ENCODE data around the gene RNLS. TPM values are rescaled to one million over a fixed set of nuclear protein-coding genes. Genes with fewer than 3 reads are reported as not detected.

The RNLS gene
- total and polyA plus RNA-seq, 2 of the 8 experiments (the other 6 are each of a cell fraction or from before 2014, with no cell fraction given): 7.5 to 12.7 TPM

DNA sequence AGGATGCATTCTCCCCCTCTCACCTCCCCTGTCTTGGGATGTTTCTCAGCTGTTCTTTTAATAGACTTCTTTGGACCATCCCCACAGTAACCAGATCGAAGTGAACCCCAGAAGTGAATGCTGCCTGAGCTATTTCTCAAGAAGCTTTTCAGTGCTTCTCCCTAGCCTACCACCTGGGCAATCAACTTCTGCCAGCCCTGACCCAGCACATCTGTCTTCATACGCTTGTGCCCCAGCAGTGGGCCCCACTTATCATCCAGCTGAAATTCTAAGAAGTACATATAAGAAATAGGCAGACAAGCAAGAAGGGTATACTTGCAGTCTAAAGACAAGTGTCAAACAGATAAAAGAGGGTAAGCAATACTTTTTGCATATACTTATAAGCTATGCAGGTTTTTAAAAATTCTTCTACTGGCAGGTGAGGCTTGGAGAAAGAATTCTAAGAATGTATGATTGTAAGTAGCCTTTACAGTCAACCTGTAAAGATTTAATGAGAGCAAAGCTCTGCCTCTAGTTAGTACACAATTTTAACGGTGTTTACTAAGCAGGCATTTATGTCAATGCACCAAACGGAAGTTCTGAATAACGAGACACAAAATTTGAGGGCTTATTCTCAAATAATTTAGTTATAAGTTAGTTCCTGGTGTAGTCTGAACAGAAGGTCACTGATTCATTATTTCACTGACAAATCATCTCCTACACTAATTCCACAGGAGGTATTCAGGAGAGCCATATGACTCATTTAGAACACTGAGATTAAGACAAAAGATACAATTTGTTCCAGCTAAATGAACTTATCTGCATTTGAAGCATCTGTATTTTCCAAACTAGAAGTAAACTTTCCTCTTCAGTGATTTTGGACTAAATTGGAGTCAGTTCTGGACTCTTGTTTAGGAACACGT is 83.3 kb downstream of the RNLS start:
- POLR2A ChIA-PET (ENCODE audit: partially characterized antibody): no interaction called here
- no peak for FAIRE-seq
- H3K4ac ChIP-seq (replicated peaks; ENCODE audit: insufficient read length, low read depth, low read length): no peak overlapping the region
- no peaks in the 10 kb centered on the region for H3K9me3 ChIP-seq (ENCODE audit: insufficient read depth in 2 of 2, low read depth in 1 of 2, low read length in 1 of 2)
- H3K56ac ChIP-seq (replicated peaks; ENCODE audit: insufficient read length, low read depth, low read length): no peak overlapping the region
- H3K23ac ChIP-seq (ENCODE audit: insufficient read length): no peak overlapping the region
- H4K8ac ChIP-seq (ENCODE audit: extremely low read depth, insufficient read depth, low read length): no peak overlapping the region
- H3K79me2 ChIP-seq (ENCODE audit: control insufficient read depth in 1 of 2, insufficient read depth in 2 of 2, low read length in 2 of 2): no peaks in the 10 kb centered on the region
- no peak overlapping the region for H3K4me2 ChIP-seq (ENCODE audit: insufficient read depth in 1 of 2, low read depth in 2 of 2, low read length in 2 of 2)
- no peak overlapping the region for H2BK20ac ChIP-seq (ENCODE audit: low read length)
- no peaks in the 10 kb centered on the region for H3K36me3 ChIP-seq (ENCODE audit: control insufficient read depth in 2 of 4, insufficient read depth in 4 of 4, low read length in 3 of 4)
- CTCF ChIA-PET (ENCODE audit: partially characterized antibody): interaction anchor here (0.6 to 1.4 kb wide), 4 partner anchors 17 to 984 kb away, joined by 3 to 4 read pairs (median 3); no protein-coding TSS in a partner anchor
- H3K9ac ChIP-seq (replicated peaks in 1 of 4; ENCODE audit: extremely low read depth in 1 of 4, low read depth in 3 of 4, low read length in 3 of 4): no peak overlapping the region
- H3K4me1 ChIP-seq (replicated peaks in 1 of 4; ENCODE audit: control insufficient read depth in 3 of 4, insufficient read depth in 4 of 4, low read length in 3 of 4): peaks cover 0 to 7% (median 1%) of the 10 kb centered on the region in 4 experiments; a peak in 3 of 7 replicates
- no peak for DNase-seq (ENCODE audit: low read depth in 1 of 2, low spot score in 2 of 2)
- no peak overlapping the region for H3K4me3 ChIP-seq (ENCODE audit: extremely low read depth in 1 of 4, insufficient read depth in 2 of 4, low read depth in 3 of 4, low read length in 4 of 4)
- H2BK120ac ChIP-seq (replicated peaks; ENCODE audit: low read depth, low read length): no peak overlapping the region
- H3K27ac ChIP-seq (ENCODE audit: low read depth, low read length): no peak overlapping the region
- H2BK5ac ChIP-seq (ENCODE audit: low read depth, low read length): no peak overlapping the region
- no peaks in the 10 kb centered on the region; the same call in 1 of the 2 replicates for H3K23me2 ChIP-seq (ENCODE audit: low read depth, low read length)
- H2BK15ac ChIP-seq (ENCODE audit: low read length): no peak overlapping the region
- H2AK5ac ChIP-seq (ENCODE audit: low read depth, low read length): no peak overlapping the region
- no peak overlapping the region for H3K18ac ChIP-seq (ENCODE audit: extremely low read depth, low read length)
- no peak overlapping the region for H4K91ac ChIP-seq (replicated peaks; ENCODE audit: insufficient read length, low read length)
- H4K20me1 ChIP-seq (replicated peaks in 1 of 2; ENCODE audit: control insufficient read depth in 1 of 2, insufficient read depth in 2 of 2, low read length in 2 of 2): no peaks in the 10 kb centered on the region
- H2AFZ ChIP-seq (ENCODE audit: low read length): no peak overlapping the region
- H3K14ac ChIP-seq (ENCODE audit: insufficient read length): no peak overlapping the region
- H4K5ac ChIP-seq (ENCODE audit: insufficient read length, low read depth, low read length): no peak overlapping the region
- no peaks in the 10 kb centered on the region for H3K79me1 ChIP-seq (ENCODE audit: low read depth, low read length)
- H3K27me3 ChIP-seq (replicated peaks in 1 of 4; ENCODE audit: control insufficient read depth in 3 of 4, extremely low read depth in 1 of 4, insufficient read depth in 3 of 4, low read length in 3 of 4): no peaks in the 10 kb centered on the region
- H2BK12ac ChIP-seq (ENCODE audit: low read depth, low read length): no peak overlapping the region
- 81% methylated on average over 6 of the region's 6 CpGs; no CpG with 5 or more reads in 1 of the 2 experiments for WGBS, 2 experiments (ENCODE audit: extremely low coverage in 1 of 2, insufficient coverage in 1 of 2, insufficient read length in 1 of 2, insufficient replicate concordance in 2 of 2, low coverage in 1 of 2, low lambda C conversion rate in 2 of 2, missing lambda C conversion rate in 1 of 2)
- TF ChIP-seq BCL11A (IDR thresholded peaks at IDR 0.05; ENCODE audit: low read depth in 2 of 2, low read length in 2 of 2): no peak
- TF ChIP-seq, protein P1, sequence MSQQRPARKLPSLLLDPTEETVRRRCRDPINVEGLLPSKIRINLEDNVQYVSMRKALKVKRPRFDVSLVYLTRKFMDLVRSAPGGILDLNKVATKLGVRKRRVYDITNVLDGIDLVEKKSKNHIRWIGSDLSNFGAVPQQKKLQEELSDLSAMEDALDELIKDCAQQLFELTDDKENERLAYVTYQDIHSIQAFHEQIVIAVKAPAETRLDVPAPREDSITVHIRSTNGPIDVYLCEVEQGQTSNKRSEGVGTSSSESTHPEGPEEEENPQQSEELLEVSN (IDR thresholded peaks at IDR 0.05): no peak
- TF ChIP-seq GABPA (IDR thresholded peaks at IDR 0.05; ENCODE audit: borderline replicate concordance, insufficient read depth, low read length): no peak
- TF ChIP-seq CHD2 (IDR thresholded peaks at IDR 0.05; ENCODE audit: low read length): no peak
- no peak for TF ChIP-seq POLR2A (IDR thresholded peaks at IDR 0.05; ENCODE audit: control extremely low read depth in 1 of 2, low read depth in 2 of 2, low read length in 2 of 2)
- TF ChIP-seq TEAD4 (IDR thresholded peaks at IDR 0.05; ENCODE audit: low read depth, low read length): no peak
- TF ChIP-seq EGR1 (IDR thresholded peaks at IDR 0.05; ENCODE audit: borderline replicate concordance, low read depth, low read length): no peak
- TF ChIP-seq KDM5A (IDR thresholded peaks at IDR 0.05; ENCODE audit: low read length): no peak
- no peak for TF ChIP-seq YY1 (IDR thresholded peaks at IDR 0.05; ENCODE audit: low read depth, low read length)
- no peak for TF ChIP-seq TBP (IDR thresholded peaks at IDR 0.05; ENCODE audit: low read depth, low read length)
- no peak for TF ChIP-seq RBBP5 (IDR thresholded peaks at IDR 0.05; ENCODE audit: borderline replicate concordance, low read depth, low read length)
